COR-L47 (cell line): ENCODE results near the gene SEC23B.
"Not testable (repeated sequence)": the region's sequence is repeated elsewhere in the genome, so short reads cannot be mapped to it uniquely, and the experiment has no call there.

ENCODE experiments used
- DNase-seq: peaks from one replicate; lab custom pipeline; 2025; lab: John Stamatoyannopoulos, UW

SEC23B gene

DNA sequence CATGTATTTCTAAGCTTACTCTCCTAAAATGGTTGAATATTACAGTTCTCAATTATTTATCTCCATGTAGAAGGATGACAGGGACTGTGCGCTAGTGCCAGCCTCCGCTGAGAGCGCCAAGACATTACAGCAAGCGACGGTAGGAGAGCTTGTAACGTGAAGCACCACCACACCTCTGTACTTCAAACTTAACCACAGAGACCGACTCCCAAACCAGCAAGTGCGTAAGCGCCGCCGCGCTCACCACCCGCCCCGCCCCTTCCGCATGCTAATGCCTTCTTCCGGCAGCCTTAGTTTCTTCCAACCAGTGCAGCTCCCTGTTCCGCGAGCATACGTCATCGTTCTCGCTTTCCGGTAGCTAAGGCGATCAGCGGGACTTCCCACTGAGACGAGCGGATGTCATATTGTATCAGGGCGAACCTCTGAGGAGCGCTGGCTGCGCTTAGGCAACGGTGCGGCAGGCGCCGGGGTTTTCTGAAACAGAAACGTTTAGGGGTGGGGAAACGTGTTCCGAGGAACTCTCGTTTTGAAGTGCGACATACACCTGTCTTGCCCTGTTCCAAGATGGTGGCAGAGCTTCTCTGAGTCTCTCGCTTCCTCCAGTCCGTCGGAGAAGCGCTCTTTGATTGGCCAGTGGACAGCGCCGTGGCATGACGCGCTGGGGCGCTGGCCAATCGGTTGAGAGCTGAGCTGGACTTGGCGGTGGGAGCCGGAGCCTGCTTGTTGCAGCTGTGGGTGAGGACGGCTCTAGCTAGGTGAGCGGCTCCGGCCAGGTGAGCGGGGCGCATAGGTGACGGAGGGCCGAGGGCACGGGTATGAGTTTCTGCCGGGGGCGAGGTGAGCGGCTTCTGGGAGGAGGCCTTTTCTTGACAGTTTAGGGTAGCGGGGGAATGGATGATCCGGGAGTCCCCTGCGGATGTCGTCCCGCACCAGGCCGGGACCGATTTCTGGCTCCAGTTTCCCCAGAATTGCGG lies at the start of gene SEC23B:
SEC23B (plus strand) TSS at position 723 of the 974 bp plus-strand sequence. CDS start 2,896 bp downstream, outside the sequence.
- peak; percentile 96 for DNase-seq

DNA sequence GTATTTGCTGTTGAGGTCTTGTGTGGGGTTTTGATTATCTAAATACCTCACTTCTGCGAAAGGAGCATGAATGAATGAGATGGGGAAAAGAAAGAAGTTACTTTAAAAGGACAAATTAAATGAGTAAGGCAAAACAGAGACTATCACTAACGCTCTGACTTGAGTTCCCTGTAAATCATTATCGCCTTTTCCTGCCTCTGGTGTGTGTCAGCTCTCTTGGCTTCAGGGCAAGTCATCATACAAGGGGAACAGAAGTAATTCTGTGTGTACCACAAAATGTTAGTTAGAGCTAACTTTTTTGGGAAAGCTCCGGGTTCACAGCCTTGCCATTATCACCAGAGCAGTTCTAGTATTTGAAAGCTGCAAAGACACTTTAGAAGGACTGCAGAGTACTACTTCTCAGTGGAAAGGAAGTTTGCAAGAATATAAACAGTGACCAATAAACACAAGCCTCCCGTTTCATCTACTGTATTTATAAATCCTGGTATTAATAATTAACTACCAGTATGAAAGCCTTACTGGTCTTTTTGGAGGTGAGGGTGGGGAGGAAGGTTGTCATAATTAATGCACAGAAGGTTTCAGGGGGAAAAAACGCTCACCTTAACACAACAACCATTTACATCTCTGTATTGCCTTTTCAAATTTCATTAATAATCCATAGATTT lies 42.1 kb upstream of the SEC23B start:
- DNase-seq = no peak

DNA sequence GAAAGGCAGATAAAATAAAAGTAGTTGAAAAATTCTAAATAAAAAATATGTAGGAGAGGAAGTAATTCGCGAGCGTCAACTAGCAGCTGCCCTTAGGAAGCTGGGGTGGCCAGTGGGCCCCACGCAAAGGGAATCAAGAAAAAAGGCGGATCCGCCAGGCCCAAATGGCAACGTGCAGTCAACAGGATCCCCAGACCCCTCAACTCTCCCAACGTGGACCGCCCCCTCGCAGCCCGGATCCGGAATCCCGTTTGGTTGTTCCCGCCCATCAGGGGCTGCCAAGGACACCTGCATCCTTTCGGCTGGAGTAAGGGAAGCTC lies 41.2 kb upstream of the SEC23B start:
- peak; percentile 82 for DNase-seq

DNA sequence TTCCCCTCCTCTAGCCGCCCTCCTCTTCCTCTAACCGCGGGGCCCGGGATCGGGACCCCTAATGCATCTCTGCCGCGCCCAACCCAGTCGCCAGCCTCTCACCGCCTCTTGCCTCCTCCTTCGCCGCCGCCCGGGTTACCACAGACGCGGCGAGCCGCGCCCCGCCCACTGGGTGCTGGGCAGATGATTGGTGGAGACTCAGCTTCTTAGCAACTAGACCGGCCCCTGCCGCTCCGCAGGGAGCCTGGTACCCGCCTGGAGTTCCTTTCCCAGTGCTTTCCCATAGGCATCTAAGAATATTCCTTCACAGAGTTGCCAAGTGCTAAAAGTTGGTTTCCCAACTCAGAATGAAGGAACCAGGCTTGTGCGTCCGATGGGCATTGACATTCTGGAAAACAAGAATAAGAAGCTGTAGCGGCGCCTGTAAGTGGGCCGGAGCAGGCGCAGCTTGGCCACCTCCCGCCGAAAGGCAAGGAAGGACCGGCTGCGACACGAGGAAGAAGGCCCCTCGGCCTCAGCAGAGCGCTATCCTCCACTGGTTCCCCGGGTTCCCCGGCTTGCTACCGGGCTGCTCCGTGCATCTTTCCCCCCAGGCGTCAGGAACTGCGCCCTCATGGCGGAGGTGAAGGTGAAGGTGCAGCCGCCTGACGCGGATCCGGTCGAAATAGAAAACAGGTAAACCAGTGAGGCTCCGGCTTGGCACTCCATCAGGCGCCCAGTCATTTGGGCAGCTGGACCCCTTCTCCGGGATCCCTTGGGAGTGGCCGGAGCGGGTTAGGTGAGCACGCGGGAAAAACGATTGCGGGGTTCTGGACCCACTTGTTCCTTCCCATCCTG lies 40.6 kb upstream of the SEC23B start, which contains the start of the genes DZANK1 and POLR3F:
DZANK1 (minus strand) TSS at position 137 of the 837 bp plus-strand sequence. CDS start 1,672 bp downstream, outside the sequence.
POLR3F (plus strand) TSS at position 497 of the 837 bp plus-strand sequence; CDS start at position 614, 117 bp downstream.
- peak; percentile 95 for DNase-seq

DNA sequence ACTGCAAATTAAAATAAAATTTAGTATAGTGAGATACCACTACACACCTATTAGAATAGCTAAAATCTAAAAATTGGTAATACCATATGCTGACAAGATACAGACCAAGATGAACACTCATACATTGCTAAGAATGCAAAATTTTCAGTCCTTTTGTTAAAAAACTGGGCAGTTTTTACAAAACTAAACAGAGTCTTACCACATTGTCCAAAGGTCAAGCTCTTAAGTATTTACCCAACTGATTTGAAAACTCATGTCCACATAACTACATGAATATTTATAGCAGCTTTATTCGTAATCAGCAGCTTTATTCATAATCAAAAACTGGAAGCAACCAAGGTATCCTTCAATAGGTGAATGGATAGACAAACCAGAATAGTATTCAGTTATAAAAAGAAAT lies 30.5 kb upstream of the SEC23B start:
- DNase-seq = no peak

DNA sequence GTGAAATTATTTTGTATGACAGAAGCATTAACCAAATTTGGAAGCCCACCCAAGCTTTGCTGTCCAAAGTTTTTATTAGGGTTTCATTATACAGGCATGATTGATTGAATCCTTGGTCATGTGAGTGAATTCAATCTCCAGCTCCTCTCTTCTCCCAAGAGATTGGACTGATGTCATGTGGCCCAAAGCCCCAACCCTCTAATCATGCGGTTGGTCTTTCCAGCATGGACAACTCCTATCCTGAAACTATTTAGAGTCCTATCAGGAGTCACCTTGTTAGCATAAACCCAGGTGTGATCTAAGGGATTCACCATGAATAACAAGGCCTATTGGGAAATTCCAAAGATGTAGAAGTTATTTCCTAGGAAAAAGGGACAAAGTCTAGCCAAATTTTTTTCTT lies 29.9 kb upstream of the SEC23B start:
- DNase-seq = no peak

DNA sequence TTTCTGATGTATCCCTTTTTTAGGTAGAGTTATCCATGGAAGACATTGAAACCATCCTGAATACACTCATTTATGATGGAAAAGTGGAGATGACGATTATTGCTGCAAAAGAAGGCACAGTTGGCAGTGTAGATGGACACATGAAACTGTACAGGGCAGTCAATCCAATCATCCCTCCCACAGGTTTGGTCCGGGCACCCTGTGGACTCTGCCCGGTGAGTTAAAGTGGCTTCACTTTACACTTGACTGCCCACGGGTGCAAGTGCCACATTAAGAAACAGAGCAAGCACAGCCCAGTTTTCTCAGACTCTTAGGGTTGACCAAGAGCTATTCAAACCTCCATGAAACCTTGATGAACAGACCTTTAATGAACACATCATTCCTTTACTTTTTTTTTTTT lies 26.1 kb upstream of the SEC23B start:
- DNase-seq = no peak

DNA sequence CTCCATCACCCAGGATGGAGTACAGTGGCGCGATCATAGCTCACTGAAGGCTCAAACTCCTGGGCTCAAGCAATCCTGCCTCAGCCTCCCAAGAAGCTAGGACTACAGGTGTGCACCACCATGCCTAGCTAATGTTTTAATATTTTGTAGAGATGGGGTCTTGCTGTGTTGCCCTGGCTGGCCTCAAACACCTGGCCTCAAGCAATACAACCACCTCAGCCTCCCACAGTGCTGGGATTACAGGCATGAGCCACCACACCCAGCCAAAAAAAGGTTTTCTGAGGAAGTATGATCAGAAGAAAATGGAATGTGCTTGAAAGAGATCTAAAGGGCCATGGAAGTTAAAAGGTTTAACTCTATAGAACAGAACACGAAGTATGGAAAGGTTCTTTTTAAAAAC lies 19.4 kb upstream of the SEC23B start:
- DNase-seq = no peak

DNA sequence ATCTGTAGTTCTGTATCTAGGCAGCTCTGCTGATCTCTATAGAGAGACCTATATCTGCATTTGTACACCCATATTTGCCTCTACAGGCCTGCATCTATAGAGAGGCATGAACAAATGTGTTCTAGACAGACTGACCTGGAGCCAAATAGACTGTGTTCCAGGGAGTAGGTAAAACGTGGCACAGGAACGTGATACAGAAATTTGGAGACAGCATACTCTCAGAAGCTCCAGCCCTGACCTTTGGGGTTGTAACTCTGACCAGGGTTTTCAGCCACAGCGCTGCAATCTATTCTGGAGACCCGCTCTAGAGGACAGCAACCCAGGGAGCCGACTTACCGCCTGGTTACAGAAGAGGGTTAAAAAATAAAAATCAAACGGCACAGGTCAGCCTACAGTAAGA lies 11.7 kb upstream of the SEC23B start:
- no peak for DNase-seq

DNA sequence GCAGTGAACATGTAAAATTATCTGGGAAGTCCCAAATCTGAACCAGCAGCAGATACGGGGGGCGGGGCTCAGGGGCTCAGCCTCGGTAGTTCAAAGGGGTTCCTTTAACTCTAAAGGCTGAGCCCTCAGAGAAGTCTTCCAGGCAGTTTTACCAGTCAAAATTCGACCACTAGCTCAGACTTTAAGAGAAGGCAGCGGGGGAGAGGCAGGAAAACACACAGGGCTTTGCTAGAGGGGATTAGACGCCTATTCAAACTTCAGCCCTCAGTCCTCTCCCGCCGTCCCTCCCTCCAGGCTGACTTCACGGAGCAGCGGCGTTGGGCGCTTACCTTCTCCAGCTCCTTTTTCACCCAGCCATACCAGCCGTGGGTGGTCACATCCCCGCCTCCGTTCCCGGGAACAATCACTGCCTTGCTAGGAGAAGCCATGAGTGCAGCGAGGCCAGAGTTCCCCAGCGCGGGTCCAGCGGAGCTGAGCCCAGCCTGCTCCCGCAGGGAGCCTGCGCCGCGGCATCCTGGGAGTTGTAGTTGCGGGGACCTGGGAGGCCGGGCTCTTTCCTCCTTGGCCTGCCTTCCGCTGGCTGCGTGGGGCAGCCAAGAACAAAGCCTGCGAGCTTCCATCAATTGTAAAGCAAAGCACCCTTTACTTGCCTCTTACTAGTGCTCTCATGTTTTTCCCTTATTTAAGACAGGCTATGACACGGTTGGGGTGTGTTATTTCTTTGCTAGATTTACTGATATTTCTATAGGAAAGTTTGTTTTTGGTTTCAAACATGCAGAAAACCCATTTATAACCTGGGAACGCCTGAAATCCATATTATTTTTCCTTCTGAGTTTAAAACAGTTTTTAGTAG lies 10.8 kb upstream of the SEC23B start, which contains the start of gene RBBP9:
RBBP9 (minus strand) TSS at position 486 of the 853 bp plus-strand sequence; CDS start at position 428, 58 bp downstream.
- peak; percentile 79 for DNase-seq

DNA sequence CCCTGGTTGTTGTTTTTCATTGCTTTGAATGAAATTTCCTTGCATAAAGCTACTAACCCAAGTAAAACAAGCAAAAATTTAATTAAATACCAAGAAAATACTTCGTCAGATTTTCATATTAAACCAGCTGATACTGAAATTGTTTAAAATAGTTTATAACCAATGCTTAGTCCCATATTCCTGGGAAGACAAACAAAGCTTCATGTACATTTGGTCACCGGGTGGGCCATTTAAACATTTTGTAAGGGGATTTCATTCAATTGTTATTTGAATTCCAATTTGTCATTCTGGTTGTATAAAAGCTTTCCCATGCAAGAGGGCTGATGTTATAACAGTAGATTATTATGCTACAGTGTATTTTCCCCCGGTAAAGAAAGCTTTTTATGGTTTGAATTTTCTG lies 10.1 kb upstream of the SEC23B start:
- DNase-seq = no peak

DNA sequence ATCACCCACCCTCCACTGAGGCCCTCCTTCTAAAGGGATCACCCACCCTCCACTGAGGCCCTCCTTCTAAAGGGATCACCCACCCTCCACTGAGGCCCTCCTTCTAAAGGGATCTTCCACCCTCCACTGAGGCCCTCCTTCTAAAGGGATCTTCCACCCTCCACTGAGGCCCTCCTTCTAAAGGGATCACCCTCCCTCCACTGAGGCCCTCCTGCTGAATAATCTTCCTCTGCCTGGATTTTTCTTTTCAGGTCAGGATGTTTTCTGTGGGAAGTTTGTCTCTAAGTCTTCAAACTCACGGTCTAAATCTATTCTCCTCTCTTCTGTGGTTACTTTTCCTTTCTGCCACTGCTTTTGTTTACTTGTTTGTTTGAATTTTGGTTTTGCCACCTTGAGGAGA lies 6.1 kb upstream of the SEC23B start:
- not testable (repeated sequence) for DNase-seq

DNA sequence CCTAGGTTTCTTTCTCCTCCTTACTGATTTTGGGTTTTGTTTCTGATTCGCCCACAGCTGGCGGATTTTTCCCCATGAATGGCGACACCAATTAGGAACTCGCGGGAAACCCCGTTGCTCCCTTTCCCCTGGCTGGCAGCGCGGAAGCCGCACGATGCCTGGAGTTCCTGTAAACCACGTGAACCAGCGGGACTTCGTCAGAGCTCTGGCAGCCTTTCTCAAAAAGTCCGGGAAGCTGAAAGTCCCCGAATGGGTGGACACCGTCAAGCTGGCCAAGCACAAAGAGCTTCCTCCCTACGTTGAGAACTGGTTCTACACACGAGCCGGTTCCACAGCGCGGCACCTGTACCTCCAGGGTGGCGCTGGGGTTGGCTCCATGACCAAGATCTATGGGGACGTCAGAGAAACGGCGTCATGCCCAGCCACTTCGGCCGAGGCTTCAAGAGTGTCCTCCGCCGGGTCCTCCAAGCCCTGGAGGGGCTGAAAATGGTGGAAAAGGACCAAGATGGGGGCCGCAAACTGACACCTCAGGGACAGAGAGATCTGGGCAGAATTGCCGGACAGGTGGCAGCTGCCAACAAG lies 3.2 kb upstream of the SEC23B start:
- no peak for DNase-seq

DNA sequence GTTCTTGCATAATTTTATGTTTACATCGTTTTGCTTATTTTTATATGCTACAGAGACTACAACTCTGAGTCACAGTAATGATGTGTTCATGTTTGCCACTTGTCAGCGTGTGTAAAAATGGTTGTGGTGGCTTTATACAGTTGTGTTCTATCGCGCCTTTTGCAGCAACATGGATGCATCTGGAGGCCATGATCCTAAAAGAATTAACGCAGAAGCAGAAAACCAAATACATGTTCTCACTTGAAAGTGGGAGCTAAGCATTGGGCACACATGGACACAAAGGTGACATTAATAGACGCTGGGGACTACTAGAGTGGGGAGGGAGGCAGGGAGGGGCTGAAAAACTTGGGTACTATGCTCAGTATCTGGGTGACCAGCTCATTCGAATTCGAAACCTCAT lies 996 bp upstream of the SEC23B start:
- DNase-seq = no peak

DNA sequence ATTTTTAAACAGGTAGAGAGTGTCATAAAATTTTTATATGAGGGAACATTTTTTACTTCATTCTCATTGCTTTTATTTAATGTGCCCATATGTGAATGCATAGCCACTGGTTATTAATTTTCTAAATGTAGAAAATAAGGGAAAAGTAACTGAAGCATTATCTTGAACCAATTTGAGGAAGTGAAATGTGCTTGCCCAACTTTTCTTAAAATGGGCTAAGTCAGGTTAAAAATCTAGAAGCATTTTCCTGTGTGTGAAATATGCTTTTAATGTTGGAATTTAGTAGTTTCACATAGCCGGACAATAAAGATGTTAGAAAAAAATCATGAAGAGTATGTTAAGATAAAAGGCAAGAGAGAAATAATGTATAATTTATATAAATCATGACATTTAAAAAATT lies 3.8 kb downstream of the SEC23B start:
- no peak for DNase-seq

DNA sequence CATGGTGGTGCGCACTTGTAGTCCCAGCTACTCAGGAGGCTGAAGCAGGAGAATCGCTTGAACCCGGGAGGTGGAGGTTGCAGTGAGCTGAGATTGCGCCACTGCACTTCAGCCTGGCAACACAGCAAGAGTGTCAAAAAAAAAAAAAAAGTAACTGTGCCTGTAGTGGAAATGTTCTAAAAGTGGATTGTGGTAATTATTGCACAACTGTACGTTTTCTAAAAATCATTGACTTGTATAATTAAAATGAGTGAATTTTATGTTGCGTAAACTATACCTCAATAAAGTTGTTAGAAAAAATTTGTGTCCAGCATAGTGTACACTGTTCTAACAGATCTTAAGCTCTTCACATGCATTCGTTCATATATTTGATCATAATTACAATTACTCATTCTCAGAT lies 5.5 kb downstream of the SEC23B start:
- DNase-seq = no peak

DNA sequence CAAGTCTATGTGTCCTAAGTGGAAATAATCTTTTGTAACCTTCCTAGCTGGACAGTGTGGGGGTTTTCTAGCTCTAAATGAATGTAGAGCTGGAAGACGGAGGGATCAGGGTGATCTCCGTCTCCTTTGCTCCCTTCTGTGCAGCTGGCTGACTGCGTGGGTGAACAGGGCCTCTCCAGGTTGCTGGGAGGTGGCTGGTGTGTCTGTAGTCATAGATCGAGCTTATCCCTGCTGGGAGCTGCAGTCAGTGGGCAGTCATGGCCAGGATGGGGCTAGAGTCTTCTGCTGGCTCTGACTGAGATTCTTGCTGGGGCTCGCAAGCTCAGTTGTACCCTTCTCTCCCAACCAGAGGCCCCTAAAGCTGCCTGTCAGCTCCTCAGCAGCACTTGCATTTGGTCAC lies 6.4 kb downstream of the SEC23B start:
- DNase-seq = no peak

DNA sequence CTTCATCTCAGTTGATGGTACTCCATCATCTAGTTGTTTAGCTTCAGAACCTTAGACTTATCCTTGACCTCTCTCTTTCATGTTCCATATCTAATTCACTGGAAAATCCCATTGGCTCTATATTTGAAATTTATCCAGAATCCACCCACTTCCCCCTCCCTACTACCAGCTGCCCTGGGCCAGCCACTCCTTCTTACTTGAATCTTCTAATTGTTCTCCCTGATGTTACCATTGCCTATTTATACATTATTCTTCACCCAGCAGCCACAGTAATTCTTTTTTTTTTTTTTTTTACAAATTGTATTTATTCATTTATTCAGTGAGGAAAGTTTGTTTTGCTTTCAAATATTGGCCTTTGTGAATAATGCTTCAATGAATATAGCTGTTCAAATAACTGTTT lies 8.2 kb downstream of the SEC23B start:
- no peak for DNase-seq

DNA sequence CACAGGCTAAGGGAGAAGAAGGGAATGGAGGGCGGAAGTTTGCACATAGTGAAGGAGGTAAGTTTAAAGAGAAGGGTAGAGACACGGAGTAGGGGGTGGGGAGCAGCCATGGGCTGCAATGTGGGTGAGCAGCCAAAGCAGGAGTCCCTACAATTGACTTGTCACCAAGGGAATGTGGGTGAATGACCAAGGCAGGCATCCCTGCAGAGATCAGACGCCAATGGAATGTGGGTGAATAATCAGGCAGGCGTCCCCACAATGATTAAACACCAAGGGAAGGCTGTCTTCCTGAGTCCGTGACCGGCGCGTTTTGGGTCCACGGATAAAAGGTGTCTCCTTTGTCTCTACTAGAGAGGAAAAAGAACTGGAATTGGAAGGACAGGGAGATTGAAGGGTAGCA lies 14.3 kb downstream of the SEC23B start:
- not testable (repeated sequence) for DNase-seq

DNA sequence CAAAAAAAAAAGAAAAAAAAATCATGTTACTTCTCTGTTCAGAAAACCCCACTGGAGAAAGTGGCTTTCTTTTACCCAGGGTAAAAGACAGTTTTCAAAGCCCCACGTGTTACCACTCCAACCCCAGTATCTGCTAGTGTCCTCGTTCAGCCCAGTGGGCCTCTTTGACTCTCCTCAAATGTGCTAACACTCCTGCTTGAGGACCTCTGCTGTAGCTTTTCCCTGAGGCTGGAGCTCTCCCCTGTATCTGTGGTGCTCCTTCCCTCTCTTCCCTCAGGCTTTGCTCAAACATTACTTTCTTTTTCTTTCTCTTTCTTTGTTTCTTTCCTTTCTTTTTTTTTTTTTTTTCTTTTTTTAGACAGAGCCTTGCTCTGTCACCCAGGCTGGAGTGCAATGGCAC lies 15.3 kb downstream of the SEC23B start:
- DNase-seq = no peak

DNA sequence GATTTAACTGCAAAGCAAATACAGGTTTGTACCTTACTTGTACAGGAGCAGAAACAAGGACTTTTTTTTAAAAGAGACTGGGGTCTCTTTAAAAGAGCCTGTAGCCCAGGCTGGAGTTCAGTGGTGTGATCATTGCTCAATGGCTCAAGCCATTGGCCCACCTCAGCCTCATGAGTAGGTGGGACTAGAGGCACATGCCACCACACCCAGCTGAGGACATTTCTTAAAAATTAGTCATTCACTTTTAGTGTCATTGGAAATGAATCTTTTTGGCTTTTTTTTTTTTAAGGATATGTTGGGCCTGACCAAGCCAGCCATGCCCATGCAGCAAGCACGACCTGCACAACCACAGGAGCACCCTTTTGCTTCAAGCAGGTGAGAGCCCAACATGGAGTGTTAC lies 16.9 kb downstream of the SEC23B start:
- no peak for DNase-seq
